ENCODE measurements around the gene SOAT2. TPM values are rescaled to one million over a fixed set of nuclear protein-coding genes. Genes with fewer than 3 reads are reported as not detected.

The SOAT2 gene
- polyA plus RNA-seq, 2 of the 4 experiments (the other 2 are of a cell fraction): 0.09 to 0.14 TPM

DNA sequence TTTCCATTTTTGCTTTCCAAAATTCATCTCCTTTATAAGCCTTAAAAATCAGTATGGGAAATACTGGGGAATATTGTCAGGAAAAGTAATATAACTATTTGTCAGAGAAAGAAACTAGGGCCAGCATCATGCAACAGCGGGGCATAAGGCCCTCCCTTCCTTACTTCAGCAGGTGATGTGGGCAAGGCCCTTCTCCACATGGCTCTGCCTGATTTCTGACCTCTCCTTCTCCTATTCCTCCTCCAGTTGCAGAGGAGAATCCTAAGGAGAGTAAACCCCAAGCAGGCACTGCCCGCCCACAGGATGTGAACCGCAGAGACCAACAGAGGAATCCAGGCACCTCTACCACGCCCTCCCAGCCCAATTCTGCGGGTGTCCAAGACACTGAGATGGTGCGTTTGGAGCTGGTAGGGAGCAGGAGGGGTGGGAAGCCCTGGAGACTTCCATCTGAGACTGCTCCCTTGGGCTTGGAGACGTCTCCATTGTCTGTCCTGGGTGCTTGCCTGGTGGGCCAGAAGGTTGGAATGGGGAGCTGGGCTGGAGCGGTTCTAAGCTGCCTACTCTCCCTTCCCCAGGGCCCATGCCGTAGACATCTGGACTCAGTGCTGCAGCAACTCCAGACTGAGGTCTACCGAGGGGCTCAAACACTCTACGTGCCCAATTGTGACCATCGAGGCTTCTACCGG, 2.7 kb upstream of the SOAT2 start:
- POLR2A ChIA-PET: no interaction called here
- peaks cover 40% of the 10 kb centered on the region for H3K4me1 ChIP-seq
- TF ChIP-seq, protein P1, sequence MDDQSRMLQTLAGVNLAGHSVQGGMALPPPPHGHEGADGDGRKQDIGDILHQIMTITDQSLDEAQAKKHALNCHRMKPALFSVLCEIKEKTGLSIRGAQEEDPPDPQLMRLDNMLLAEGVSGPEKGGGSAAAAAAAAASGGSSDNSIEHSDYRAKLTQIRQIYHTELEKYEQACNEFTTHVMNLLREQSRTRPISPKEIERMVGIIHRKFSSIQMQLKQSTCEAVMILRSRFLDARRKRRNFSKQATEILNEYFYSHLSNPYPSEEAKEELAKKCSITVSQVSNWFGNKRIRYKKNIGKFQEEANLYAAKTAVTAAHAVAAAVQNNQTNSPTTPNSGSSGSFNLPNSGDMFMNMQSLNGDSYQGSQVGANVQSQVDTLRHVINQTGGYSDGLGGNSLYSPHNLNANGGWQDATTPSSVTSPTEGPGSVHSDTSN (IDR thresholded peaks at IDR 0.05): no peak
- TF ChIP-seq KDM1A (IDR thresholded peaks at IDR 0.05; ENCODE audit: low read depth) (no peak), CEBPB (IDR thresholded peaks at IDR 0.05) (no peak), RAD21 (conservative IDR thresholded peaks at IDR 0.05 in 1 of 2, IDR thresholded peaks at IDR 0.05 in 1 of 2) (no peak), MAX (IDR thresholded peaks at IDR 0.05) (no peak), RARB (CRISPR knock-in tag; IDR thresholded peaks at IDR 0.05) (no peak), JUNB (IDR thresholded peaks at IDR 0.05) (no peak), EHF (CRISPR knock-in tag; IDR thresholded peaks at IDR 0.05) (no peak), CHD4 (IDR thresholded peaks at IDR 0.05; ENCODE audit: borderline replicate concordance) (no peak), HOXB5 (CRISPR knock-in tag; IDR thresholded peaks at IDR 0.05) (no peak), MAZ (IDR thresholded peaks at IDR 0.05; ENCODE audit: borderline replicate concordance, low read depth, low read length) (no peak), NFE2L2 (conservative IDR thresholded peaks at IDR 0.05; ENCODE audit: low read length) (no peak)
- TF ChIP-seq, protein P2, sequence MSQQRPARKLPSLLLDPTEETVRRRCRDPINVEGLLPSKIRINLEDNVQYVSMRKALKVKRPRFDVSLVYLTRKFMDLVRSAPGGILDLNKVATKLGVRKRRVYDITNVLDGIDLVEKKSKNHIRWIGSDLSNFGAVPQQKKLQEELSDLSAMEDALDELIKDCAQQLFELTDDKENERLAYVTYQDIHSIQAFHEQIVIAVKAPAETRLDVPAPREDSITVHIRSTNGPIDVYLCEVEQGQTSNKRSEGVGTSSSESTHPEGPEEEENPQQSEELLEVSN (IDR thresholded peaks at IDR 0.05; ENCODE audit: borderline replicate concordance, low read depth): no peak

GRCh38 chr12:53101266-53101665, 2.0 kb upstream of the SOAT2 start:
- peaks cover 36% of the 10 kb centered on the region for H3K4me1 ChIP-seq
- H3K27ac ChIP-seq: peak overlapping the region in 1 of 2 experiments; percentile 76; a peak in 1 of 6 replicates
- CTCF ChIA-PET: interaction anchor here (0.8 to 38.0 kb wide), 8 partner anchors 13 to 150 kb away, joined by 3 to 1424 read pairs (median 10); partner anchors contain the start of genes SPRYD3 and TNS2
- FAIRE-seq (no peak), ATAC-seq (no peak), DNase-seq (ENCODE audit: low read depth in 1 of 2, low spot score in 1 of 2) (no peak)
- no peak overlapping the region for H3K4me2 ChIP-seq
- 85% methylated on average over 7 of the region's 7 CpGs for WGBS (ENCODE audit: missing lambda C conversion rate)
- H3K4me3 ChIP-seq: no peak overlapping the region
- H3K9me3 ChIP-seq: no peaks in the 10 kb centered on the region
- POLR2A ChIA-PET: no interaction called here
- TF ChIP-seq PHF8 (IDR thresholded peaks at IDR 0.05; ENCODE audit: borderline replicate concordance, low read depth) (no peak), JUNB (IDR thresholded peaks at IDR 0.05) (no peak), ZFP36 (IDR thresholded peaks at IDR 0.05; ENCODE audit: borderline replicate concordance, partially characterized antibody) (no peak), SREBF2 (IDR thresholded peaks at IDR 0.05) (no peak), ESRRA (IDR thresholded peaks at IDR 0.05; ENCODE audit: borderline replicate concordance, low read length) (no peak), EHF (CRISPR knock-in tag; IDR thresholded peaks at IDR 0.05) (no peak), RCOR1 (IDR thresholded peaks at IDR 0.05; ENCODE audit: low read depth, low read length) (no peak)
- TF ChIP-seq, protein P3, sequence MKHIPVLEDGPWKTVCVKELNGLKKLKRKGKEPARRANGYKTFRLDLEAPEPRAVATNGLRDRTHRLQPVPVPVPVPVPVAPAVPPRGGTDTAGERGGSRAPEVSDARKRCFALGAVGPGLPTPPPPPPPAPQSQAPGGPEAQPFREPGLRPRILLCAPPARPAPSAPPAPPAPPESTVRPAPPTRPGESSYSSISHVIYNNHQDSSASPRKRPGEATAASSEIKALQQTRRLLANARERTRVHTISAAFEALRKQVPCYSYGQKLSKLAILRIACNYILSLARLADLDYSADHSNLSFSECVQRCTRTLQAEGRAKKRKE (CRISPR knock-in tag; IDR thresholded peaks at IDR 0.05; ENCODE audit: low read depth): no peak
- TF ChIP-seq, protein P2 (IDR thresholded peaks at IDR 0.05; ENCODE audit: borderline replicate concordance, low read depth): no peak

More for the DNA sequence above, 2.7 kb upstream of the SOAT2 start:
- 87% methylated on average over 13 of the region's 13 CpGs for WGBS (ENCODE audit: missing lambda C conversion rate)
- FAIRE-seq: no peak
- Histone ChIP-seq H3K27ac (peak overlapping the region in 1 of 2 experiments; percentile 76; a peak in 3 of 6 replicates), H3K4me3 (no peak overlapping the region), H3K9me3 (no peaks in the 10 kb centered on the region), H3K4me2 (no peak overlapping the region)
- CTCF ChIA-PET: interaction anchor here (0.8 to 38.0 kb wide), 11 partner anchors 13 to 151 kb away, joined by 3 to 1424 read pairs (median 8); partner anchors contain the start of genes SPRYD3 and TNS2
- no peak for DNase-seq (ENCODE audit: low read depth in 1 of 2, low spot score in 1 of 2)
- ATAC-seq: no peak
